Mononuclear cell (primary cell): ENCODE results near the gene NPIPA2. TPM values are rescaled to one million over a fixed set of nuclear protein-coding genes. Genes with fewer than 3 reads are reported as not detected.
"Not testable (repeated sequence)": the region's sequence is repeated elsewhere in the genome, so short reads cannot be mapped to it uniquely, and the experiment has no call there.

Experiments
- H3K27me3 ChIP-seq: 2 replicates; pipeline ENCODE4 v1.6.0; 2011; ENCODE audit warnings: low read length, control low read depth; ENCODE audit not compliant: insufficient read depth
- H3K4me1 ChIP-seq: 2 replicates; pipeline ENCODE4 v1.5.1; 2011; ENCODE audit warnings: mild to moderate bottlenecking, low read length, control low read depth; ENCODE audit not compliant: insufficient read depth
- H3K4me3 ChIP-seq: 2 replicates; pipeline ENCODE4 v1.5.1; 2011; ENCODE audit warnings: mild to moderate bottlenecking, low read length, moderate library complexity
- H3K9me3 ChIP-seq: 2 replicates; pipeline ENCODE4 v1.5.1; 2011; ENCODE audit warnings: low read depth, mild to moderate bottlenecking, control low read depth, low read length
- total RNA-seq: library from RNA; depleted of rRNA; stranded (reverse); fragments of >200 nt; gene quantifications from one replicate; pipeline ENCODE4 v1.2.3, GENCODE V29; 2012

NPIPA2 gene
- total RNA-seq = 0.21 TPM

DNA sequence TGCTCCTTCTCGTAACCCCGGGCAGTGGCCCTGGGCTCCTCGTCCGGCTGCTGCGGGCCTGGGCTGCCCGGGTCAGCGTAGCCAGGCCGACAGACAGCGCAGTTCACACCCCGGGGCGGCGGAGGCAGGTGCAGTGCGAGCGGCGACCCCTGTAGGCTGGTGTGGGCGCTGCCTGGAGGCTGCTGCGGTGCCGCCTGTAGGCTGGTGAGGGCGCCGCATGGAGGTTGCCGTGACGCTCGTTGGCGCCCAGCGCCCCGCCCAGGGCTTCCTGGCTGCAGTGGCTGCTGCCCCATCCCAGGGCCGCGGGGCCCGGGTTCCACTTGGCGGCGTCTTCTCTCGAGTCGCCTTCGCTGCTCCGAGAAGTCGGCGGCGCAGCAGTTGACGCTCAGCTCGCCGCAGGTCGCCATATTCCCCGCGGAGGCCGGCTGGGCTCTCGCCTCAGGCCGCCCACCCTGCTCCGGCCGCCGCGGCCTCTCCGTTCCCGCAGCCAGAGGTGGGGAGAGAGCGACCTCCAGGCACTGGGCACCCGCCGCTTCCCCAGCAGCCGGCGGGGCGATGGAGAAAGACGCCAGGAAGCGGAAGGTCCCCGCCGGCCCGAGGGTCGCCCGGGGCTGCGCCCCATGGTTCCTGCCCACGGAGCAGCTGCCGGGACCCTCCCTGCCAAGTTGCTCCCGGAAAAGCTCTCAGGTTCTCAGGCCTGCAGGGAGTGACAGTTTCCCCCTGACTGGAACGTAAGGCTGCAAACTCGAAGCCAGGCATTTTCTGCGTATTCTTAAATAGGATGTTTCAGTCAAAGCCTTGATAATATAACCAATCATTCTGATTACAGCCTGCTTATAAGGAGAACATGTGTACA is at the start of gene NPIPA2:
NPIPA2 (plus strand) TSS at position 261 of the 856 bp plus-strand sequence. CDS start 5,533 bp downstream, outside the sequence.
- H3K4me1 ChIP-seq, H3K9me3 ChIP-seq, H3K27me3 ChIP-seq, H3K4me3 ChIP-seq: not testable (repeated sequence)

DNA sequence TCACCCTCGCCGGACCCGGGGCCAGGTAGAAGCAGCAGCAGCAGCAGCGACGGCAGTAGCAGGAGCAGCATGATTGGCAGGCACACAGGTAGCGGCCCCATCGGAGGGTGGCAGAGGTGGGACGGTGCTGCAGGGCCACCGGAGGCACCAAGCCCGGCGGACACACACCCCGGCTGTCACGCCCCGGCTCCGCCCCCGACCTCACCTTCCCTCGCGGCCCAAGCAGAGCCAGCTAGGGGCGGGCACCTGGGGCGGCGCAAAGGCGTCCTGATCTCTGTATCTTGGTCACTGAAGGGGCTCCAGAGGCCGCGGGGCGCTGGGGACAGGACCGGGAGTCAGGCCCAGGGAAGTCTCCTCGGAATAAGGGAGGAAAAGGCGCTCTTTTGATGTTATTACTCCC is 48.2 kb upstream of the NPIPA2 start, which contains the start of gene PLA2G10:
PLA2G10 (minus strand) TSS at position 180 of the 400 bp plus-strand sequence; CDS start at position 101, 79 bp downstream.
- H3K27me3 ChIP-seq, H3K9me3 ChIP-seq, H3K4me3 ChIP-seq, H3K4me1 ChIP-seq: not testable (repeated sequence)

GRCh38 chr16:14701859-14702258 is 40.5 kb upstream of the NPIPA2 start:
- not testable (repeated sequence) for H3K4me3 ChIP-seq, H3K4me1 ChIP-seq, H3K27me3 ChIP-seq, H3K9me3 ChIP-seq

DNA sequence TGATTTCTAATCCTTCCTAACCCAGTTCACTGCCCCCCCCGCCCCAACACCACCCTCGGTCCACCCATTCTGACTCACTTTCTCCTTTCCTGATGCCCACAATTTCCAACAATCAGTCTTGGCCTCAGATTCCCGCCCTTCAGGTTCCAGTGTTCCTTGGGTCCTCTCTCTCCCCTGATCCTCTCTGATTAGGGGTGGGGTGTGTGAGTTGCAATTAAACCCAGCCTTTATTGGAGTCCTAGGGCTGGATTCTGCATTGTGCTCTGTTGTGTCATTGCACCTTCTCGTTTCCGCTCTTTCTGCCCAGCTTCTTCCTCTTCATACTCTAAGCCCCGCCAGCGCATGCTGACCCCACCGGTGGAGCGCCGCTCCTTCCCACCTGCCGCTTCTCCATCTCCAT is 39.7 kb upstream of the NPIPA2 start:
- H3K9me3 ChIP-seq = not testable (repeated sequence)

GRCh38 chr16:14703156-14704011 is 38.9 kb upstream of the NPIPA2 start, which contains the start of gene NPIPA3:
Gene NPIPA3 (plus strand): TSS chr16:14703411. CDS start chr16:14708944, 5,533 bp downstream.
- not testable (repeated sequence) for H3K27me3 ChIP-seq, H3K4me1 ChIP-seq, H3K9me3 ChIP-seq, H3K4me3 ChIP-seq

More for the DNA sequence above, 39.7 kb upstream of the NPIPA2 start:
- H3K4me3 ChIP-seq, H3K4me1 ChIP-seq, H3K27me3 ChIP-seq: not testable (repeated sequence)

GRCh38 chr16:14733233-14733632 is 9.1 kb upstream of the NPIPA2 start:
- H3K9me3 ChIP-seq, H3K4me1 ChIP-seq, H3K27me3 ChIP-seq, H3K4me3 ChIP-seq: not testable (repeated sequence)

- H3K4me1 ChIP-seq, H3K4me3 ChIP-seq, H3K9me3 ChIP-seq, H3K27me3 ChIP-seq: not testable (repeated sequence)
Measured at GRCh38 chr16:14740832-14741385, 1.4 kb upstream of the NPIPA2 start.

GRCh38 chr16:14741794-14742193 is 539 bp upstream of the NPIPA2 start:
- H3K9me3 ChIP-seq, H3K4me1 ChIP-seq, H3K4me3 ChIP-seq, H3K27me3 ChIP-seq: not testable (repeated sequence)

GRCh38 chr16:14773654-14774053 is 31.3 kb downstream of the NPIPA2 start:
- H3K4me1 ChIP-seq, H3K4me3 ChIP-seq, H3K27me3 ChIP-seq, H3K9me3 ChIP-seq: not testable (repeated sequence)

DNA sequence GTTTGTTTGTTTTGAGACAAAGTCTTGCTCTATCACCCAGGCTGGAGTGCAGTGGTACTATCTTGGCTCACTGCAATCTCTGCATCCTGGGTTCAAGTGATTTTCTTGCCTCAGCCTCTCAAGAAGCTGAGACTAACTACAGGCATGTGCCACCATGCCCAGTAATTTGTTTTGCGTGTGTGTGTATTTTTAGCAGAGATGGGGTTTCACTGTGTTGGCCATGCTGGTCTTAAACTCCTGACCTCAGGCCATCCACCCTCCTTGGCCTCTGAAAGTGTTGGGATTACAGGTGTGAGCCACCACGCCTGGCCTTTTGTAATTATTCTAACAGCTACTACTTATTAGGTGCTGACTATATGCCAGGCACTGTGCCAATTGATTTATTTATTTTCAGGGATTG is 33.3 kb downstream of the NPIPA2 start:
- not testable (repeated sequence) for H3K4me1 ChIP-seq, H3K9me3 ChIP-seq, H3K27me3 ChIP-seq, H3K4me3 ChIP-seq

- not testable (repeated sequence) for H3K4me3 ChIP-seq, H3K9me3 ChIP-seq, H3K4me1 ChIP-seq, H3K27me3 ChIP-seq
Measured at GRCh38 chr16:14776763-14777162, 34.4 kb downstream of the NPIPA2 start.

- H3K4me1 ChIP-seq, H3K27me3 ChIP-seq, H3K4me3 ChIP-seq, H3K9me3 ChIP-seq: not testable (repeated sequence)
Measured at GRCh38 chr16:14779368-14779877, 37.1 kb downstream of the NPIPA2 start.

GRCh38 chr16:14786180-14786579 is 43.8 kb downstream of the NPIPA2 start:
- H3K27me3 ChIP-seq, H3K9me3 ChIP-seq, H3K4me3 ChIP-seq, H3K4me1 ChIP-seq: not testable (repeated sequence)

- H3K27me3 ChIP-seq, H3K4me1 ChIP-seq, H3K9me3 ChIP-seq, H3K4me3 ChIP-seq: not testable (repeated sequence)
Measured at GRCh38 chr16:14789577-14789976, 47.2 kb downstream of the NPIPA2 start.

- not testable (repeated sequence) for H3K4me1 ChIP-seq, H3K27me3 ChIP-seq, H3K9me3 ChIP-seq, H3K4me3 ChIP-seq
Measured at GRCh38 chr16:14790320-14790956, 48.1 kb downstream of the NPIPA2 start.
